Osteoblast (primary cell): Measurements from ENCODE around the gene DUSP7. TPM values are rescaled to one million over a fixed set of nuclear protein-coding genes. Genes with fewer than 3 reads are reported as not detected.

Source experiments
- DNase-seq: peaks from one replicate; pipeline ENCODE4 v3.0.0; 2011; ENCODE audit warnings: low spot score, mixed read lengths; ENCODE audit not compliant: insufficient read length; ENCODE audit errors: missing footprints
- H2AFZ ChIP-seq: 2 replicates; pipeline ENCODE4 v1.6.0; 2011; ENCODE audit warnings: mild to moderate bottlenecking, low read length
- H3K27ac ChIP-seq: 2 replicates; pipeline ENCODE4 v1.5.1; 2011; ENCODE audit warnings: mild to moderate bottlenecking, low read depth, low read length, moderate library complexity
- H3K27me3 ChIP-seq: 2 replicates; pipeline ENCODE4 v1.6.0; 2012; ENCODE audit warnings: mild to moderate bottlenecking, control low read depth, inconsistent platforms, low read length, moderate library complexity; ENCODE audit not compliant: insufficient read depth
- H3K36me3 ChIP-seq: 2 replicates; pipeline ENCODE4 v1.5.1; 2011; ENCODE audit warnings: mild to moderate bottlenecking, low read length, control low read depth, moderate library complexity; ENCODE audit not compliant: insufficient read depth
- H3K4me1 ChIP-seq: 2 replicates; pipeline ENCODE4 v1.5.1; 2011; ENCODE audit warnings: mild to moderate bottlenecking, low read length, control low read depth, moderate library complexity; ENCODE audit not compliant: insufficient read depth
- H3K4me2 ChIP-seq: 2 replicates; pipeline ENCODE4 v1.6.0; 2011; ENCODE audit warnings: mild to moderate bottlenecking, low read length; ENCODE audit not compliant: insufficient read depth
- H3K4me3 ChIP-seq: fragments of 200-600 bp; sonication (generic); 3 replicates; pipeline ENCODE4 v1.5.1; 2012; ENCODE audit warnings: mild to moderate bottlenecking, low read length, inconsistent platforms; ENCODE audit not compliant: insufficient read depth
- H3K79me2 ChIP-seq: 2 replicates; pipeline ENCODE4 v1.6.0; 2012; ENCODE audit warnings: mild to moderate bottlenecking, low read length, control low read depth, inconsistent platforms; ENCODE audit not compliant: insufficient read depth
- H3K9me3 ChIP-seq: 2 replicates; pipeline ENCODE4 v1.5.1; 2011; ENCODE audit warnings: low read depth, low read length, control low read depth
- H4K20me1 ChIP-seq: 2 replicates; pipeline ENCODE4 v1.6.0; 2012; ENCODE audit warnings: mild to moderate bottlenecking, low read length, control low read depth; ENCODE audit not compliant: insufficient read depth
- total RNA-seq: library from RNA; depleted of rRNA; stranded (reverse); fragments of >200 nt; gene quantifications from 2 replicates; pipeline ENCODE4 v1.2.3, GENCODE V29; 2012
- TF ChIP-seq, protein P1 (sequence below): IDR thresholded peaks from 2 replicates; pipeline ENCODE4 v1.5.1; 2011; ENCODE audit warnings: mild to moderate bottlenecking, low read depth, low read length, moderate library complexity; ENCODE audit errors: extremely low read depth

Gene DUSP7
- total RNA-seq, 1 donor: 12.7 TPM

DNA sequence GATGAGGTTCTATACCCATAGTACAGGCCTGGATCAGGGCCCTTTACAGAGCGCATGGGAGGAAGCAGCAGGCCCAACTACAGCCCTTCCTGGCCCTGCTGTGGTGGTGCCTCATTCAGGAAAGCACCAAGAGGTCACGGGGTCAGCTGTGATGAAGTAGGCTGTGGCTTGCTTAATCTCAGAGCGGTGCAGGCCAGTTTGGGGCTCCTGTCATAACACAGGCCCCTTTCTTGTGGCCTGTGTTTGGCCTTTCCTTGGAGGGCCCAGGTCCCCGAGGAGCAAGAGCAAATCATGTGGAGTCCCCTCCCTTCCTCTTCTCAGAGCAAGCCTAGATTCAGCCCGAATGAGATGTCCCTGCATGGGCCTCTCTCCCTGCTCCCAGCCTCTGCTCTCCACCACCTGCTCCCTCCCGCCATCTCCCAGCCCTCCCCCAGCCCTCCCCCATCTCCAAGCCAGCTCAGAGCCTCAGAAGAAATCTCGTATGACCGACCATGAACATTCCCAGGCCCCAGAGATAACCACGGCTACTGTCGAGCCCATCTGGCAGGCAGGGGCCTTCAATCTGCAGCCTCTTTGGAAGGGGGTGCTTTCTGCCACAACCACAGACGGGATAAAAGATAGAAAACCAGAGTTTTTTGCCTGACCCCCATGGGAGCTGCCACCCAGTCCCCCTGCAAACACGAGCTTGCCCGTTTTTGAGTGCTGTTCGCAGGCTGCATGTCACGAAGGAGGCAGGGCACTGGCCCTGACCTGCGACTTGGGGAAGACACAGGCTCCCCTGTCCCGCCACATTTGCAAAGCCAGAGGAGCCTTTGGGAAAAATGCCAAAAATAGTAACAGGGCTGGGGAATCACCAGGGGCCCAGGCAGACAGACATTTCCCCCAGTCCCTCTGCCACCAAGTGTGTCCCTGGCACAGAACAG, 32.3 kb upstream of the DUSP7 start:
- H3K4me3 ChIP-seq: peak overlapping the region; percentile 8
- H4K20me1 ChIP-seq: no peaks in the 10 kb centered on the region
- H3K36me3 ChIP-seq: no peaks in the 10 kb centered on the region
- peak overlapping the region; percentile 79 for H2AFZ ChIP-seq
- H3K79me2 ChIP-seq: no peaks in the 10 kb centered on the region
- peaks cover 64% of the 10 kb centered on the region for H3K4me1 ChIP-seq
- H3K4me2 ChIP-seq: no peak overlapping the region
- peak; percentile 92 for DNase-seq
- H3K27ac ChIP-seq: peak overlapping the region; percentile 97
- H3K9me3 ChIP-seq: no peaks in the 10 kb centered on the region
- H3K27me3 ChIP-seq: no peaks in the 10 kb centered on the region
- TF ChIP-seq, protein P1, sequence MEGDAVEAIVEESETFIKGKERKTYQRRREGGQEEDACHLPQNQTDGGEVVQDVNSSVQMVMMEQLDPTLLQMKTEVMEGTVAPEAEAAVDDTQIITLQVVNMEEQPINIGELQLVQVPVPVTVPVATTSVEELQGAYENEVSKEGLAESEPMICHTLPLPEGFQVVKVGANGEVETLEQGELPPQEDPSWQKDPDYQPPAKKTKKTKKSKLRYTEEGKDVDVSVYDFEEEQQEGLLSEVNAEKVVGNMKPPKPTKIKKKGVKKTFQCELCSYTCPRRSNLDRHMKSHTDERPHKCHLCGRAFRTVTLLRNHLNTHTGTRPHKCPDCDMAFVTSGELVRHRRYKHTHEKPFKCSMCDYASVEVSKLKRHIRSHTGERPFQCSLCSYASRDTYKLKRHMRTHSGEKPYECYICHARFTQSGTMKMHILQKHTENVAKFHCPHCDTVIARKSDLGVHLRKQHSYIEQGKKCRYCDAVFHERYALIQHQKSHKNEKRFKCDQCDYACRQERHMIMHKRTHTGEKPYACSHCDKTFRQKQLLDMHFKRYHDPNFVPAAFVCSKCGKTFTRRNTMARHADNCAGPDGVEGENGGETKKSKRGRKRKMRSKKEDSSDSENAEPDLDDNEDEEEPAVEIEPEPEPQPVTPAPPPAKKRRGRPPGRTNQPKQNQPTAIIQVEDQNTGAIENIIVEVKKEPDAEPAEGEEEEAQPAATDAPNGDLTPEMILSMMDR: no peak

DNA sequence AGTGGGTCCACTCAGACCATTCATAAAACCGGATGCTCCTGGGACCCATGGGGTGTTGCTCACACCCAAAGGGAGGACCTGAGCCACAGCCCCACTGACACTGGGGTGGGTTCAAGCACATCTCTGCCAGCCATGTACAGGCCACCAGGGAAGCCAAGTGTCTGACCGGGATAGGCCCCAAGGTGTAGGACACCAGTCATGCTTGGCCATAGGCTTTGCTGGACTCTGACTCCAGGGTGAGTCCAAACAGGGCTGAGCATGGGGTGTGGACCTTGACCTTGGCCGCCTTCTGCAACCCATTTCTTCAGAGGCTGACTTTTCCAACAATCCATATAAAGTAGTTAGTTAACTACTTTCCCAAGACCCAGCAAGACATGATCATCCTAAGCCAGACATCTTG, 31.4 kb upstream of the DUSP7 start:
- Histone ChIP-seq H3K36me3 (no peaks in the 10 kb centered on the region), H3K4me2 (no peak overlapping the region), H3K27me3 (no peaks in the 10 kb centered on the region), H3K9me3 (no peaks in the 10 kb centered on the region), H3K27ac (peak overlapping the region; percentile 97), H4K20me1 (no peaks in the 10 kb centered on the region), H3K4me1 (peaks cover 59% of the 10 kb centered on the region), H3K4me3 (no peak overlapping the region), H2AFZ (peak overlapping the region; percentile 79), H3K79me2 (no peaks in the 10 kb centered on the region)
- TF ChIP-seq, protein P1: no peak
- DNase-seq: peak; percentile 27

GRCh38 chr3:52086976-52087663, 30.7 kb upstream of the DUSP7 start:
- H3K27ac ChIP-seq: peak overlapping the region; percentile 97
- H4K20me1 ChIP-seq: no peaks in the 10 kb centered on the region
- peak; percentile 82 for DNase-seq
- peaks cover 54% of the 10 kb centered on the region for H3K4me1 ChIP-seq
- H2AFZ ChIP-seq: peak overlapping the region; percentile 64
- no peaks in the 10 kb centered on the region for H3K27me3 ChIP-seq
- H3K4me3 ChIP-seq: no peak overlapping the region
- no peaks in the 10 kb centered on the region for H3K79me2 ChIP-seq
- H3K36me3 ChIP-seq: no peaks in the 10 kb centered on the region
- no peaks in the 10 kb centered on the region for H3K9me3 ChIP-seq
- TF ChIP-seq, protein P1: no peak
- no peak overlapping the region for H3K4me2 ChIP-seq

DNA sequence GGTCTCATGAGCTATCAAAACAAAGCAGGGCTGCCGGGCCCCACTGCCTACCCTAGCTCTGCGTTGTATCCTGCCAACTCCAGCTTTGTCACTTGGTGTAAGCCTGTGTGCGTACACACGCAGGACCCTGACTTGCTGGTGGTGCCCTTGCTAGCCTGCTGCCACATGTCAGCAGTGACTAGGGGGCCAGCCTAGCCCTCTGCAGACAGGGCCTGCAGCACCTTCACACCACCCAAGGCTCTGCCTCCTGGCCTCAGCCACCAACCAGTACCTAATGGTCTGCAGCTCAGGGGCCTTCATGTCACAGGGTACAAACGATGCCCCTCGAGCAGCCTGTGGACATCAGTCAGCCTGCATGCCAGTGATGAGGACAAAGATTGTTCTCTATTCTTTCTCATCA, 30.1 kb upstream of the DUSP7 start:
- TF ChIP-seq, protein P1: no peak

More for the DNA sequence above, 30.1 kb upstream of the DUSP7 start:
- H3K27ac ChIP-seq: peak overlapping the region; percentile 97
- H2AFZ ChIP-seq: no peak overlapping the region
- H3K36me3 ChIP-seq: no peaks in the 10 kb centered on the region
- H3K79me2 ChIP-seq: no peaks in the 10 kb centered on the region
- H3K4me3 ChIP-seq: no peak overlapping the region
- no peaks in the 10 kb centered on the region for H3K9me3 ChIP-seq
- no peaks in the 10 kb centered on the region for H3K27me3 ChIP-seq
- peaks cover 48% of the 10 kb centered on the region for H3K4me1 ChIP-seq
- no peaks in the 10 kb centered on the region for H4K20me1 ChIP-seq
- DNase-seq: no peak
- no peak overlapping the region for H3K4me2 ChIP-seq
